DMS153 treated with DMSO at 0.1 percent for 48 hours (cell line): ENCODE data around the gene KIZ.

ENCODE experiments used
- DNase-seq: peaks from one replicate; lab custom pipeline; 2025; ENCODE audit not compliant: unreplicated experiment; lab: John Stamatoyannopoulos, UW

The KIZ gene

GRCh38 chr20:21104466-21104761 is 21.5 kb upstream of the KIZ start:
- no peak for DNase-seq

DNA sequence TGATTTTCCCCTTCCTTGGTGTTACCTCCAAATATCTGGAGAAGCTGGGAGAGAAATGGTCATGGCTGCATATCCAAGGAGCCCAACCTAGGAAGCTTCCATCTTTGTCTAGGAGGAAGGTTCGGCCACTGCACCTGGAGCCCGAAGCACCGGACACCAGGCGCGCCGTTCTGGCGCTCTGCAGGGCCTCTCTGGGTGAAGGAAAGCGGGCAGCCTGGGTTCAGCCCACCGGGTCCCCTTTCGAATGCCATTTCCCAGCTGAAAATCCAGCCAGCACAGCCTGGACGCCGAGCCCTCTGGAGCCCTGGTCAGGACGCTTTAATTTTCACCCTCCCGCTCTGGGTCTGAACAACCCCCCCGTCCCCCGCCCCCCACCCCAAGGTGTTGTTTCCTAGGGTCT is 21.0 kb upstream of the KIZ start:
- DNase-seq, result peak; percentile 17

DNA sequence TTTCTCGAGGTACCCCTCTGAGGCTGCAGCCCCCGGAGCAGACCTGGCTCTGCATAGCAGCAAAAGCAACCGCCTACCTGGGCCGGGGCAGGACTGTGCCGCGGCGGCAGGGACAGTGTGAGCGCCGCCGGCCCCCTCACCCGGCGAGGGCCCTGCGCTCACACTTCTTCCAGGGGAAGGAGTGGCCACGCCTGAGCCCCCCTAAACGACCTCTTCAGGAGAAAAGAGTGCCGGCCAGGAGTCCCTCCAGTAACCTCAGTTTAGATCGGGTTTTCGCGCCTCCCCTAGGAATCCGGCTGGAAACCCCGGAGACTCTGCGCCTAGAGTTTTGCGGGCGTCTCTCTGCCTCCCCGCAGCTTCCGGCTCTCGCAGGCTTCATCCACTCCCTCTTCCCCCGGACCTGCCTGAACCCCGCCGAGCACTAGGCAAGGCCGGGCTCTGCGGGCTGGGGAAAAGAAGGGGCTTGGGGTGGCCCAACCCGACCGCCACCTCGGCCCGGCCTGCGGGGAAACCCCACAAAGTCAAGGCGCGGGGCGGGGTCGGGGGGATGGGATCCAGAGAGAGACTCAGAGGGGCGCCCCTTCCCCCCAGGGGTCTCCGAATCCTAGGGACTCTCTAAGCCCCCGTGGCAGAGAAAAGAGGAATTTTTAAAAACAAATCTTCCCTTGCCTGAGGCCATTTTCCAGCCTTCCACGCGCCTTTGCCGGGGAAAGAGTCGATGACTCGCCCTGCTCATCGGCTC is 20.3 kb upstream of the KIZ start:
- DNase-seq, result peak; percentile 20

DNA sequence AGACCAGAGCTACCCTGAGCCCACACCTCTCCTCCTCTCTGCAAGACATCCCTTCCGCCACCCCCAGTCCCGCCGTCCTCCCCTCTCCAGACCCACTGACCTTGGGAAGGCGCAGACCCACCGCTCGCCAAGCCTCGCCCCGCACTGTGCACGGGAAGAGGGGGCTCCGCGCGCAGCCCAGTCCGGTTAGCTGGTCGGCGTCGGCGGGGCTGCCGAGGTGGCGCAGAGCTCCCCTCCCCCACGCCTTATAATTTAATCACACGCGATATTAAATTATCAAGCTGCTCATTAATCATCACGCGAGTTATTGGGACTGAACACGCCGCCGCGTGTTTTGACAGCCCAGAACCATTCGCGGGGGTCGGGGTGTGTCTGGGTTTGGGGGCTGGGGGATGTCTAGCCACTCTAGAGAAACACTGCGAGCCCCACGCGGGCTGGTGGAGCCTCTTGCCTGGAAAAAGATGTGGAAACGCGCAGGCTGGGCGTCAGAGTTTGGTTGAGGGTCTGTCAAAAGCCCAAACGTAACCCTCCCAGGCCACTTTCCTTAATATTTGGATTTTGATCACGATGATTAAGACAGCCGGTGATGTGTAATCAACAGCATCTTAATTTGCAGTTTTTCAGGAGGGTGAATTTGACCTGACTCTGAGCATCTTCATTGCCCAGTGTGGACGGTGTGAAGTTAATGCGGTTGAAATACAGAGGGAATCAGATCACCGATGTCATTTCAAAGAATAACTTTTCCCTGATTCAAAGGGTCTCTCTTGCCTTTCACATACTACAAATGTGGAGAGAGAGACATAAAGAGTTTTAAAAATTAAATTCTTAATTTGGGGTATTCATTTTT is 19.5 kb upstream of the KIZ start, which contains the start of gene LINC00237:
LINC00237 (minus strand) TSS at position 188 of the 847 bp plus-strand sequence.
- DNase-seq, result no peak

- DNase-seq, result no peak
Measured at GRCh38 chr20:21109144-21109543, 16.7 kb upstream of the KIZ start.

GRCh38 chr20:21110811-21111210 is 15.1 kb upstream of the KIZ start:
- no peak for DNase-seq

DNA sequence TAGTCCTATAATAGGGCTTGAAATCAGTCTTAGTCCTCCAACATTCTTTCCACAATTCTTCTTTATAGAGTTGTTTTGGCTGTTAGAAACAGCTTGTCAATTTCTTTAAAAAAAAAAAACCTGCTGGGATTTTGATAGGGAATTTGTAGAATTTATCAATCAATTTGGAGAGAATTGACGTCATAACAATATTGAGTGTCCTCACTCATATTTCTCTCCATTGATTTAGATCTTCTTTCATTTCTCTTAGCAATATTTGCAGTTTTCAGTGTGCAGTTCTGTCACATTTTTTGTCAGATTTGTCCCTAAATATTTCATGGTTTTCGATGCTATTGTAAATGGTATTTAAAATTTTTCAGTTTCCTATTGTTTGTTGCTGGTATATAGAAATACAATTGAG is 14.5 kb upstream of the KIZ start:
- DNase-seq, result no peak

DNA sequence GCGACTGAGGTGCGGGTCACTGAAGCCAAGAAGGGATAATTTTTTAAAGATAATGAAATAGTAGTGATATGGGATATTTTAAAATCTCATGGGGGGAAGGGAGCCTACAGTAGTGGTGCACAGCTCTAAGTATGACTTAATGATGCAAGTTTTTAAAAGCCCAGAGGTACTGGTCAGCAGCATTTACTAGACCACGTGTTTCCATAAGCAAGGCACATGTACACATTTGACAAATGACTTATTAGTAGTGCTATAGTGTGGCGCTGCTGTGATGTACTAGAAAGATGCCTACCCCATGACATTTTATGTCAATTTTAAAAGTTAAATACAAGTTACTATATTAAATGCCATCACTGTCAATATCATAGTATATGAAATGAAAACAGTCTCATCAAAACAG is 12.2 kb upstream of the KIZ start:
- no peak for DNase-seq

DNA sequence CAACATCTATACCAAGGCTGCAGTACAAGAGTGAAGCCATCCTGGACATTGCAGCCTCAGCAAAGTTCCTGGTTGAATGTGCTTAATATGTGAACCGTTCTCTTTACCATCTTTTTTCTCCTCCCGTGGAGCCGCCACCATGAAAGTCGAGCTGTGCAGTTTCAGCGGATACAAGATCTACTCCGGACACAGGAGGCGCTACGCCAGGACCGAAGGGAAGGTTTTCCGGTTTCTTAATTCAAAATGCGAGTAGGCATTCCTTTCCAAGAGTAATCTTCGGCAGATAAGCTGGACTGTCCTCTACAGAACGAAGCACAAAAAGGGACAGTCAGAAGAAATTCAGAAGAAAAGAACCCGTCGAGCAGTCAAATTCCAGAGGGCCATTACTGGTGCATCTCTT is 11.3 kb upstream of the KIZ start:
- DNase-seq, result no peak

DNA sequence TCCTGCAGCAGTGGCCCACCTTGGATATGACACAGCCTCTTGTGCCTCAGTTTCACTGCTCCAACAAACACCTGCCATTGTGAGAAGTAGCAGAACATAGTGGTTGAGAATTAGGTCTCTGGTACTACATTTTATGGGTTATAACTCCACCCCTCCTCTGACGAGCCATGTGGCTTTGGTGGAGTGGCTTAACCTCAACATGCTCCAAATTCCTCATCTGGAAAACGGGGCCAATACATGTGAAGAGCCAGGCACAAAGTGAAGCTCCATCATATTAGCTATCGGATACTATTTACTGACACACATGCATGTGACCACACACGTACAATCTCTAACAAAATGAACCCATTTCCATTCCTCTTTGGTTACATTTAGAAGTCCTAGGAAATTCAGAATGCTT is 8.4 kb upstream of the KIZ start:
- DNase-seq, result no peak

DNA sequence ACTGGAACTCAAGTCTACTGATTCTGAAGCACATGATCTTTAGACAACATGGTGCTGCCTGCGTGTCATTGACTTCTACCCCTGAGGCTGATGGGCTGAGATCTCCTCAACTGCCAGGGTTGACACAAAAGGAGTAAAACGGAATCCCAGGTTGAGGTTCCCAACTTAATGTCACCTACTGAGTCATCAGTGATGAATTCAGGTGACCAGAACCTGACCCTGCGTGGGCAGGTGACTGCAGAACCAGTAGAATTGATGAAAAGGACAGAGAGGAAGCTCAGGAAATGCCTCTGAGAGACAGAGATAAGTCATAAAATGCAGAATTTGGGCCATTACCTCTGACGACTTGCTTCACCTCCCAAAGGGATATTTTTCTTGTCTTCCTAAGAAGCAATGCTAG is 7.7 kb upstream of the KIZ start:
- no peak for DNase-seq

- no peak for DNase-seq
Measured at GRCh38 chr20:21118782-21119181, 7.1 kb upstream of the KIZ start.

DNA sequence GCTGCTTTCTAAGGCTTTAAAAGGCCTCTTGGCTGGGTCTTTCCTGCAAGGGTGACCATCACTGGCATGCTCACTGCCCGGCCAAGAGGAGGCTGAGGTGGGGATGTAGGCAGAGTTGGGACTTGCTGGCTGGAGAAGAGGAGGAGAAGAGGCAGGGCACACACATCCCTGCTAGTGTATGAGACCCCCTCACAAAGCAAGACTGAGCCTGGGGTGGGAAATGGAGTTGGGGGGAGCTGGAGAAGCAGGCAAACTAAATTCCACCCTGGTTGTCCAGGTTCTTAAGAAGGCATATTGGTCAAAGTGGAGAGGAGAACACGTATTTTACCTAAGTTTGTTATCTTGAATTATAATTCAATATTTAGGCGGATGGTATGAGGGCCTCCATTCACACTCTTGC is 1.7 kb upstream of the KIZ start:
- DNase-seq, result no peak

DNA sequence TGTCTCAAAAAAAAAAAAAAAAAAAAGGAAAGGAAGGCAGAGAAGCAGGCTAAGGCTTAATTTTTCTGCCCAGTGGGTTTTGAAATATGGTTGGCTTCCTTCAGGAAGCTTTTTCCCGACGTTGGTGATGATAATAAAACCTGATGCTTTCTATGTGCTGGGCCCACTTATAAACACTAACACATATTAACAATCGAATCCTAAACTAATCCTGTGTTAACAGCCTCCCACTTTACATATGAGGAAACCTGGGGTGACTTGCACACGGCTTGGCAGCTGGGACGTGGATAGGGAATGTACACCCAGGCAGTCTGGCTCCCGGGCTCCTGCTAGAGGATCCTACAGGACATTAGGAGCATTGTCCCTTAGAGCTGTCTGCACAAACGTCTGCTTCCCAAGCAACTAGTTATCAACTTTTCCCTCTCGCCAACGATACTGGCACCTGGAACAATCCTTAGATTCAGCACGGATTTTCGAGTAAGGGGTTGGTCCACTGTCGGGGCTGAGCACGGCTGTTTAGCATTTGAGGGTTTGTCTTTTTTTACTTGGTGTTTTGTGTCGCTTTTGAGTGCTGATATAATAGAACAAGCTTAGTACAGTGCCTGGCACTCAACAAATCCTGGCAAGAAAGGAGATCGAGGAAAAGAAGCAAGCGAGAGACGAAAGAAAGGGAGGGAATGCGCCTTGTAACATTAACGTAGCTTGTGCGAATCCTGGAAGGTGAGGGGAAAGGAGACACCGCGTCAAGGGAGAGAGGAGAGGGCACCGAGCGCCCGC is 622 bp upstream of the KIZ start:
- DNase-seq, result peak; percentile 64

GRCh38 chr20:21126581-21126870 is 644 bp downstream of the KIZ start:
- DNase-seq, result no peak

GRCh38 chr20:21127201-21127981 is 1.5 kb downstream of the KIZ start:
- DNase-seq, result no peak

- no peak for DNase-seq
Measured at GRCh38 chr20:21129861-21130260, 4.0 kb downstream of the KIZ start.

DNA sequence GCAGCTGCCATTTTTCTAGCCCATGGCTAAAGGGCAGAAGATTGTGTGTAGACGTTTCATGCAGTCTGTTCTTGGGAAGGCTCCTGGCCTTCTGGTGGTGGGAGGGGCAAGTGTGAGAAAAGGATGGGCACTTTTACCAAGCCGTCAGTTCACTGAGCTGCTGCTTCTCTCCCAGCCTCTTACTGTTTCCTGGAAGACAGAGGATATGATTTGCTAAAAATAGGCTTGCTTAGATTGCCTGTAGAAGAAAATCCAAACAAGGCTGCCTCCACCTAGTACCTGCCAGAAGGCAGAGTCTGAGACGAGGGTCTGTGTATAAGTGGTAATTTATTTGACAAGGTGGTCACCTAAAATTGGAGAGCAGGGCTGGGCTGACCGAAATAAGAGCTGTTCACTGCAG is 7.5 kb downstream of the KIZ start:
- DNase-seq, result no peak

DNA sequence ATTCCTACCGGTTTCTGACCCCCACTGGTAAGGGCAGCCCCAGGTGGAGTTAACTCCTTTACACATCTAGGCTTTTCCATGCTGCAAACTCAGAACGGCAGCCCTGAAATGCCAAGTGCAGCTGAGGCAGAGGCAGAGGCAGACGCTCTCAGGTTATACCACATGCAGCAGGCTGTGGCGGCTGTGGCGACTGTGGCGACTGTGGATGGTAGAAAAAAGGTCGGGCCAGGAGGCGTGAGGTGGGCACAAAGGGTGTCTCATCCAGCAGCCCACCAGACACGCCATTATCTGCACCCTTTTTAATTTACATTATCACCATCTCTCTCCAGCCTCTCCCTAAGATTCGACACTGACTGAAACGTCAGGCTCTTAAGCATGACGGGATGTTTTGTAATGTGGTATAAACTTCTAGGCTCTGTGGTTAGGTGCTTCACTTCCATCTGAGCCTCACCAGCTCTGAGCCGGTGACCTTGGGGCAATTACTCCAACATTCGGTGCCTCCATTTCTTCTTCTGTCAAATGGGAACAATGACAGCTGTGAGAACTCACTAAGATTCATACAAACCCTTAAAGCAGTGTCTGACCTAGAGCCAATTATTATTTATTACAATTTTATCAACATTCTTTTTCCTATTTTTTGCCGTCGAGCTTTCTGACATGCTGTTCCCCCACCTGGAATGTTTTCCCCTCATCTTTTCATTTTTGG is 8.2 kb downstream of the KIZ start:
- DNase-seq, result no peak

GRCh38 chr20:21134883-21135493 is 9.1 kb downstream of the KIZ start:
- no peak for DNase-seq
